HEK293T (cell line): Measurements from ENCODE around the gene CCDC33.

Source experiments
- CTCF ChIA-PET: fragments of 350-600 bp; formaldehyde crosslinking; extraction: SDS; loops from one replicate; lab custom pipeline; 2021; ENCODE audit warnings: antibody characterized with exemption, inconsistent platforms; lab: Yijun Ruan, JAX
- POLR2A ChIA-PET: fragments of 350-600 bp; formaldehyde crosslinking; extraction: SDS; loops from one replicate; lab custom pipeline; 2020; ENCODE audit warnings: antibody characterized with exemption, inconsistent platforms; lab: Yijun Ruan, JAX
- DNase-seq: peaks from one replicate; pipeline ENCODE4 v3.0.0; 2012; ENCODE audit warnings: mixed read lengths; ENCODE audit errors: extremely low spot score
- ARNT ChIP-seq: fragments of 450-650 bp; IDR thresholded peaks from 2 replicates; pipeline ENCODE4 v1.6.1; 2017; ENCODE audit warnings: mild to moderate bottlenecking
- BHLHE40 ChIP-seq: fragments of 450-650 bp; IDR thresholded peaks from 2 replicates; pipeline ENCODE4 v1.6.1; 2016; ENCODE audit warnings: mild to moderate bottlenecking, moderate library complexity, borderline replicate concordance
- CTBP1 ChIP-seq: fragments of 450-650 bp; IDR thresholded peaks from 2 replicates; pipeline ENCODE4 v1.6.1; 2016; ENCODE audit warnings: borderline replicate concordance
- ELF4 ChIP-seq: fragments of 450-650 bp; IDR thresholded peaks from 2 replicates; pipeline ENCODE4 v1.6.1; 2017; ENCODE audit warnings: antibody characterized with exemption
- FOXA1 ChIP-seq: fragments of 450-650 bp; IDR thresholded peaks from 2 replicates; pipeline ENCODE4 v1.6.1; 2016; ENCODE audit warnings: mild to moderate bottlenecking
- FOXK2 ChIP-seq: fragments of 450-650 bp; IDR thresholded peaks from 2 replicates; pipeline ENCODE4 v1.6.1; 2016; ENCODE audit warnings: mild to moderate bottlenecking
- FOXM1 ChIP-seq: fragments of 450-650 bp; IDR thresholded peaks from 2 replicates; pipeline ENCODE4 v1.6.1; 2017; ENCODE audit warnings: mild to moderate bottlenecking, borderline replicate concordance
- HDGF ChIP-seq: fragments of 450-650 bp; IDR thresholded peaks from 2 replicates; pipeline ENCODE4 v1.6.1; 2017; ENCODE audit warnings: antibody characterized with exemption, borderline replicate concordance
- L3MBTL2 ChIP-seq: fragments of 450-650 bp; conservative IDR thresholded peaks from 2 replicates; pipeline ENCODE4 v1.6.1; 2016; ENCODE audit warnings: mild to moderate bottlenecking
- LEF1 ChIP-seq: fragments of 450-650 bp; IDR thresholded peaks from 2 replicates; pipeline ENCODE4 v1.6.1; 2017; ENCODE audit warnings: mild to moderate bottlenecking, borderline replicate concordance
- NFRKB ChIP-seq: fragments of 450-650 bp; IDR thresholded peaks from 2 replicates; pipeline ENCODE4 v1.6.1; 2016; ENCODE audit warnings: mild to moderate bottlenecking, moderate library complexity
- PKNOX1 ChIP-seq: fragments of 450-650 bp; IDR thresholded peaks from 2 replicates; pipeline ENCODE4 v1.6.1; 2016
- SP1 ChIP-seq: fragments of 450-650 bp; IDR thresholded peaks from 2 replicates; pipeline ENCODE4 v1.6.1; 2017
- SUZ12 ChIP-seq: fragments of 450-650 bp; IDR thresholded peaks from 2 replicates; pipeline ENCODE4 v1.6.1; 2016; ENCODE audit warnings: mild to moderate bottlenecking
- TARDBP ChIP-seq: fragments of 450-650 bp; IDR thresholded peaks from 2 replicates; pipeline ENCODE4 v1.6.1; 2016
- ZNF384 ChIP-seq: fragments of 450-650 bp; IDR thresholded peaks from 2 replicates; pipeline ENCODE4 v1.6.1; 2016

The CCDC33 gene

GRCh38 chr15:74210729-74211128, 25.4 kb upstream of the CCDC33 start:
- TF ChIP-seq CTBP1, result no peak
- no peak for TF ChIP-seq PKNOX1
- no peak for TF ChIP-seq FOXA1
- no peak for TF ChIP-seq HDGF
- no peak for TF ChIP-seq L3MBTL2
- TF ChIP-seq SUZ12, result no peak
- no peak for TF ChIP-seq ELF4
- TF ChIP-seq NFRKB, result no peak
- TF ChIP-seq ZNF384, result no peak
- no peak for TF ChIP-seq BHLHE40
- TF ChIP-seq ARNT, result no peak
- no peak for TF ChIP-seq FOXM1
- no peak for DNase-seq
- CTCF ChIA-PET, result interaction anchor here (0.6 to 1.0 kb wide), 2 partner anchors 9 to 94 kb away, joined by 3 to 6 read pairs; no protein-coding TSS in a partner anchor
- POLR2A ChIA-PET, result interaction anchor here (0.9 kb wide), 1 partner anchor 11 kb away, joined by 3 read pairs; no protein-coding TSS in a partner anchor

- CTCF ChIA-PET, result no interaction called here
- no peak for DNase-seq
- POLR2A ChIA-PET, result no interaction called here
- no peak for TF ChIP-seq ARNT
- TF ChIP-seq FOXK2, result no peak
- TF ChIP-seq LEF1, result no peak
- no peak for TF ChIP-seq FOXA1
- TF ChIP-seq ZNF384, result no peak
- TF ChIP-seq BHLHE40, result no peak
- no peak for TF ChIP-seq ELF4
- no peak for TF ChIP-seq CTBP1
- no peak for TF ChIP-seq HDGF
- no peak for TF ChIP-seq SUZ12
- TF ChIP-seq FOXM1, result no peak
- TF ChIP-seq SP1, result no peak
- no peak for TF ChIP-seq TARDBP
- TF ChIP-seq L3MBTL2, result no peak
- TF ChIP-seq NFRKB, result no peak
- TF ChIP-seq PKNOX1, result no peak
Measured at GRCh38 chr15:74211656-74212055, 24.5 kb upstream of the CCDC33 start.

DNA sequence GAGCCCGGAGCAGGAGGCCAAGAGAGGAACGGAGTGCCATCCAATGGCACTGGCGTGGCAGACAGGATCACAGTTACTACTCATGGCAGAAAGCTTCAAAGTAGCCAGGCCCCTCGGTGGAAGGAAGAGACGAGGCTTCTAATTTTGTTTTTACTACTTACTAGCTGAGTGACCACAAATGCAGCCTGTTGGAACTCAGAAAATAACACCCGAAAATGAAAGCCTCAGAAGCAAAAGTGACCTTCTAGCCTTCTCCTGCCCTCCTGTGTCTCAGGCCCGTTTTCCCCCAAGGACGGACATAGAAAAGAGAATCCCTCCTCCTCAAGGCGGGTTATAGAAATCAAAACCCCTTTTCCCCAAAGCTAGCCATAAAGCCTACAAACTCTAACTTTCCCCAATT, 23.6 kb upstream of the CCDC33 start:
- DNase-seq, result no peak
- POLR2A ChIA-PET, result no interaction called here
- CTCF ChIA-PET, result no interaction called here
- TF ChIP-seq NFRKB (no peak), CTBP1 (no peak), FOXA1 (no peak), SP1 (no peak), FOXM1 (no peak), LEF1 (no peak), ARNT (no peak), BHLHE40 (no peak), SUZ12 (no peak), ELF4 (no peak), PKNOX1 (no peak), TARDBP (no peak), HDGF (no peak), FOXK2 (no peak), ZNF384 (no peak), L3MBTL2 (no peak)

- TF ChIP-seq SP1, result no peak
- TF ChIP-seq FOXM1, result no peak
- TF ChIP-seq ZNF384, result no peak
- no peak for TF ChIP-seq HDGF
- no peak for TF ChIP-seq SUZ12
- TF ChIP-seq PKNOX1, result no peak
- no peak for TF ChIP-seq FOXA1
- TF ChIP-seq BHLHE40, result no peak
- TF ChIP-seq NFRKB, result no peak
- TF ChIP-seq LEF1, result no peak
- TF ChIP-seq ARNT, result no peak
- TF ChIP-seq FOXK2, result no peak
- no peak for TF ChIP-seq TARDBP
- no peak for TF ChIP-seq L3MBTL2
- no peak for TF ChIP-seq ELF4
- no peak for TF ChIP-seq CTBP1
- DNase-seq, result no peak
- POLR2A ChIA-PET, result no interaction called here
- CTCF ChIA-PET, result no interaction called here
Measured at GRCh38 chr15:74213858-74214284, 22.3 kb upstream of the CCDC33 start.

DNA sequence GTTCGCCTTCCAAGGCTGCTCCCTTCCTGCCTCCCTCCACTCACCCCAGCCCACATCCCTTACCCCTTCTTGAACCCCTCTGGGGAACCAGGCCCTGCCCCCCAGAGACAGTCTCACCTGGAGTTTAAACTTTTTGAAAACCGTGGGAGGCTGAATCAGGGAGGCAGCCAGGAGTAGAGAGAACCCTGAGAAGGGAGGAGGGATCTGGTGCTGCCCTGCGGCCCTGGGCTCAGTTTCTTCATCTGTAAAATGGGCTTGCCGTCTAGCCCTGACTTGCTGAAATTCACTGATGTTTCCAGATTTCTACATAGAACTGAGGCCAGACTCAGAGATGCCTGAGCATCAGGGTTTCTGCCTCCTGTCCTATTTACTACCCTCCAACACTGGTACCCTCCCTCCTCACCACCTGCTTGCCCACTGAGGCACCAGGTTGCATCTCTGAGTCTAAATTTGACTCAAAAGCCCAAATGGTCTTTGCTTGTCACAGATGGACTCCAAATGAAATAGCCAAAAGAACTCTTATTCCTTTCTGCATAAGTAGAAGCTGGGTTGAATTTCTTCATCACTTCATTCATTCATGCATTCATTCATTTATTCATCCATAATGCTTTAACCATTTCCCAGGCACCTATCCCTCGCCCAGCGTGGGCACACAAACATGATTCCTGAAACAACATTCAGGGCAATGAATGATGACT, 21.7 kb upstream of the CCDC33 start:
- POLR2A ChIA-PET, result no interaction called here
- DNase-seq, result no peak
- no peak for TF ChIP-seq NFRKB
- TF ChIP-seq ZNF384, result no peak
- TF ChIP-seq PKNOX1, result no peak
- TF ChIP-seq FOXA1, result no peak
- TF ChIP-seq ELF4, result no peak
- CTCF ChIA-PET, result no interaction called here
